ENCODE data around the gene NFX1.

DNA sequence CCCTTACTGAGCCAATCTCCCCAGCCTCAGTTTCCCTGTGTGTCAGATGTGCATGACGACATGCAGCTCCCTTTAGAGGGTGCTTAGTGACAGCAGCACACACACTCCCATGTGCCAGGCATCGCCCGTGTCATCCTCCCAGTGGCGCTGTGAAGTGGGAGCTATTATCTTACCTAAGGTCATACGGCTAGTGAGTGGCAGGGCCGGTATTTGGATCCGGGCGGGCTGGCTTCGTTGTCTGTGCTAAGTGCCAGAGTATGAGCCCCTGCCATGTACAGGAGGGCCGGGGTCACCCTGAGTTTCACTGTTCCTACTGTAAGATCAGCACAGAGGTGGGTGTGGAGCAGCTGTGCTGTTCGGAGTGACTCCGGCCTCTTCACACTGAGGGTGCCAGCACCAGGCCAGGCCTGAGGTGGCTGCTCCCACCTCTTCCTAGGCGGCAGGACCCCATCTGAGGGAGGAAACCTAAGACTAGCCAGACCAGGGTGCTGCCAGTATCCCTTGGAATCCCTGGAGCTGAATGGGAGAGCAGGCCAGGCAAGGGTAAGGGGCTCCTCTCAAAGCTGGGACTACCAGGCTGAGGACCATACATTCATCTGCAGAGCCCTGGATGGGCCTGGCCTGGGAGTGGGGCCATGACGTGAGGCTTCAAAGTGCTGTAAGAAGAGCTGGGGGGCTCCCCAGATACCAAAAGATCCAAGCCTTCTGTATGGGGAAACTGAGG lies 89.5 kb downstream of the NFX1 start:
- TF ChIP-seq, protein P1, sequence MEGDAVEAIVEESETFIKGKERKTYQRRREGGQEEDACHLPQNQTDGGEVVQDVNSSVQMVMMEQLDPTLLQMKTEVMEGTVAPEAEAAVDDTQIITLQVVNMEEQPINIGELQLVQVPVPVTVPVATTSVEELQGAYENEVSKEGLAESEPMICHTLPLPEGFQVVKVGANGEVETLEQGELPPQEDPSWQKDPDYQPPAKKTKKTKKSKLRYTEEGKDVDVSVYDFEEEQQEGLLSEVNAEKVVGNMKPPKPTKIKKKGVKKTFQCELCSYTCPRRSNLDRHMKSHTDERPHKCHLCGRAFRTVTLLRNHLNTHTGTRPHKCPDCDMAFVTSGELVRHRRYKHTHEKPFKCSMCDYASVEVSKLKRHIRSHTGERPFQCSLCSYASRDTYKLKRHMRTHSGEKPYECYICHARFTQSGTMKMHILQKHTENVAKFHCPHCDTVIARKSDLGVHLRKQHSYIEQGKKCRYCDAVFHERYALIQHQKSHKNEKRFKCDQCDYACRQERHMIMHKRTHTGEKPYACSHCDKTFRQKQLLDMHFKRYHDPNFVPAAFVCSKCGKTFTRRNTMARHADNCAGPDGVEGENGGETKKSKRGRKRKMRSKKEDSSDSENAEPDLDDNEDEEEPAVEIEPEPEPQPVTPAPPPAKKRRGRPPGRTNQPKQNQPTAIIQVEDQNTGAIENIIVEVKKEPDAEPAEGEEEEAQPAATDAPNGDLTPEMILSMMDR (IDR thresholded peaks at IDR 0.05), result no peak
- no peak for TF ChIP-seq POLR2A (IDR thresholded peaks at IDR 0.05)
- TF ChIP-seq POLR2AphosphoS5 (IDR thresholded peaks at IDR 0.05; ENCODE audit: insufficient read depth in 1 of 2, low read depth in 1 of 2), result no peak

Measured in vagina (tissue), 2 donors.